ENCODE results near the gene TTC9B.

- no peak for TF ChIP-seq POLR2A (IDR thresholded peaks at IDR 0.05)
- no peak for TF ChIP-seq CTCF (IDR thresholded peaks at IDR 0.05 in 8 of 11, conservative IDR thresholded peaks at IDR 0.05 in 3 of 11)
- TF ChIP-seq POLR2AphosphoS5 (IDR thresholded peaks at IDR 0.05) = no peak
Measured at GRCh38 chr19:40251991-40252390, 33.8 kb upstream of the TTC9B start.

Measured in spleen (tissue), 7 donors.